ENCODE data around the gene DPYD.

Gene DPYD

DNA sequence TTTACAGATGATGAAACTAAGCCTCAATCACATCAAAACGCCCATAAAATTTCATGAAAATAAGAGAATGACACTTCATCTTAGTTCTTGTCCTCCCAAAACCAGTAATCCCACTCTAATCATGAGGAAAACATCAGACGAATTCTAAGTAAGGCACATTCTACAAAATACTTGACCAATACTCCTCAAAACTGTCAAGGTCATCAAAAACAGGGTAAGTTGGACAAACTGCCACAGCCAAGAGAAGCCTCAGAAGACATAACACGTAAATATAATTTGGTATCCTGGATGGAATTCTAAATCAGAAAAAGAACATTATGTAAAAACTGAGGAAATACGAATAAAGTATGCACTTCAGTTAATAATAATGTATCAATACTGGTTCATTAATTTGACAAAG is 128.2 kb downstream of the DPYD start:
- in situ Hi-C loops (cut with MboI; ENCODE audit: low sequenced_read_pairs), result no loop called here

DNA sequence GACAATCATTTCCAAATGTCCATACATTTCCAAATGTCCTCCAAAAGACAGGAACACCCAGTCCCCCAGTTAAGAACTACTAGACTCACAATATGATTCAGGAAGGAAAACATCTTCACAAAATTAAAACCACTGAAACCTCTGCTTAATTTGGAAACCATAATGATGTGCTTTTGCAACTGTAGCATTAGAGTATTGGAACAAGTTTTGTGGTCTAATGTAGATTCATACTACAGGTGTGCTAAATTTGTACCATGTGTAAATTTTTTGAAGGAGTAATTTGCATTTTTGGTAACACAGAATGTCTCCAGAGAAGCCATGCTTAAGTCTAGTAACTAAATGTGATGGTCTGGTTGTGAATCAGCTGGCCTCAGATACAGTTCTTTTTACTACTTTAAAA is 129.6 kb downstream of the DPYD start:
- in situ Hi-C loops (cut with MboI; ENCODE audit: low sequenced_read_pairs), result no loop called here

DNA sequence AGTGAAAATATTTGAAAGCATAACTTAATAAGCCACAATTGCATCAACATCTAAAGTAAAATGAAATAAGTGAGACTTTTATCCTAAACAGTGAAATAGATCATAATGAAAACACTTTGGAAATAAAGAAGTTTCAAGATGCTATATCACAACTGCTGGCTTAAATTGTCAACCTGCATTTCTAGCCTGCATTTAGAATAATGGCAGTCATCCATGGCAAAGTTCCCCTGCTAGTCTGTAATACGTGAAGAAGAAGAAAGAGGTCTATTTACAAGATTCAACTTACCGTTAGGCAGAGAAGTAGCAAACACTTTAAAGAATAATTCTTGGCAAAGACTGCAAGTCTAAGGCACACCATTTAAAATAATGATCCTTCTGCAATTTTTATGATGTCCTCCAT is 133.6 kb downstream of the DPYD start:
- in situ Hi-C loops (cut with MboI; ENCODE audit: low sequenced_read_pairs), result no loop called here

DNA sequence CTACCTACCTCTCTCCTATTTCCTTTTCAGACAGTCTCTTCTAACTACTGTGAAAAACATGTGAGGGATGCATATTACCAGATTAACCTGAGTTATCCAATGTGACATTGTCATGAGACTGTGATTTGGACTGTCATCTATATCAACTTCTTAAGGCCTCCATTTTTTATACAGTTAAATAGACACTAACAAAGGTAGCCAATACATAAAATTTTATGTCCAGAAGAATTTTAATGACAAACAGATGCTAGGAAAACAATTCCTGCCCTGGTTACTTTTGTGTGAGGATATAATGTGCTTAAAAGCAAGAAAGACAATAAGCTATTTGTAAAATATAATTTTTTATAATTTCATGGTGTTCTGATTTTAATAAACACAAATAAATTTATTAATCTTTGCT is 136.2 kb downstream of the DPYD start:
- in situ Hi-C loops (cut with MboI; ENCODE audit: low sequenced_read_pairs), result no loop called here

DNA sequence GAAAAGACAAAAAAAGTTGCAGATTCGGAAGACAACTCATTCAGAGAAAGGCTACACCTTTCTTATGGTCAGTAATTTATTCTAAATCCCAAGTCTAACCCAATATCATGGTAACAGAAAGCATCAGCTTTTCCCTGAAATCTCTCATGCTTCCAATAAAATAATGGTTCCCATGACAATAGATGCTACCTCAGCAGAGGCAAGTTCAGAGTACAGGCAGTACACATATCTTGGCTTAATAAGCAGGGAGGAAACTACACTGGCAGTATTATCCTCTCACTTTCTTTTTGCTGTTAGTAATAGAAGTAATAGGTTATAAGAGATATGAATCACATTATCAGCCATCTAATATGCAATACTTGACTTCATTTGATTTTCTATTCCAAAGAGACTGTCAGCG is 137.1 kb downstream of the DPYD start:
- in situ Hi-C loops (cut with MboI; ENCODE audit: low sequenced_read_pairs), result no loop called here

DNA sequence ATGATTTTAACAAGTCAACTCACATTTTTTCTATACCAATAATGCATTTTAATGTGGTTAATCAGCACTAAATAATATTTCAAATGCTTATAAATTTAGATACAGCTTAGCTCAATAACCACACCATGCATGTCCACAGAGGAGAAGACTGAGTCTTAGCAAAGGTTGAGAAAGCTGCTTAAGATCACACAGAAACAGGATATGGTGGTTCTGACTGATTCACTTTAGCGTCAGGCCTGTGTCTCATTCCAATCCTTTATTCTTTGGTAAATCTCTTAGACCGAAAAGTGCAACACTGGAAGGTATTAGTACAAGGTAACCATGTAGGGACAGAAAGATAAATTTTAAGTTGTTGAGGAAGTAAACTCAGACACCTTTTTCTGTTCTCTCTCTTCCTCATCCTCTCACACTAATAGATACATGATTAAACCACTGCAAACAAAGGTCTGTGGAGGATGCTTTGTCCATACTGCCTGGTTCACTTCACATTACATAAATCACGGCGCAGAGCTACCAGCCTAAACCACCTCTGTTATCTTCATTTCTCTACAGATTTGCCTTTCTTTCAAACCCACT is 139.0 kb downstream of the DPYD start:
- in situ Hi-C loops (cut with MboI; ENCODE audit: low sequenced_read_pairs), result no loop called here

DNA sequence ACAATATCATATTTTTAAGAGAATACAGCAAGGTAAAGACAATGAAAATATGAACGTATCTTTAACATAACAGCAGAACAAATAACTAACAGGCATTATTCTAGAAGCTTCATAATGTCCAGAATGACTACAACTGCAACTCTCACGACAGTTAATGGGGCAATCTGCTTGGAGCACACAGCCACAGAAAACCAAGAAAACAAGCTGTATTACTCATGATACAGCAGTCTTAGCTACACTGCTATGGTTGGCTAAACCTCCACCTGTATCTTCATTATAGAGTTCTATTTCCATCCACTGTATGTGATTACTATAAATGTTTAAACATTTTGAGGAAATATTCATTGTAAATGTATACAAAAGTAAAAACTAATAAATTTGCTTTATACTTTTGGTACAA is 139.9 kb downstream of the DPYD start:
- in situ Hi-C loops (cut with MboI; ENCODE audit: low sequenced_read_pairs), result no loop called here

DNA sequence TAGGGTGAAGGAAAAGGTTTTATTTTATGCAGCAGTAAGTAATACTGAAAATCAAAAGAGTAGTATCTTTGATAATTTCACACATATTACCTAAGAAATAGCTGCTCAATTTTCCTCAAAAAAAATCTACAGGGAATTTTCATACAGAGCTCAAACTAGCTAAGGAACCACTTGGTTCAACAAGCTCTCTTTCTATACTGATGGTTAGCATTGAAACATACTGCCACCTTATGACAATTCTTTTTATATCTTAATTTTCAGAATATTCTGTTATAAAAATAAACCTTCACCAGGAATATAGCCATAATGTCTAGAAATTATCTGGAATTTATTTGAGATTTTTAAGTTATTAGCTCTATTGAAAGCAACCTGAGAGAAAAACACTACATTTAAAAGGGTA is 142.1 kb downstream of the DPYD start:
- in situ Hi-C loops (cut with MboI; ENCODE audit: low sequenced_read_pairs), result no loop called here

DNA sequence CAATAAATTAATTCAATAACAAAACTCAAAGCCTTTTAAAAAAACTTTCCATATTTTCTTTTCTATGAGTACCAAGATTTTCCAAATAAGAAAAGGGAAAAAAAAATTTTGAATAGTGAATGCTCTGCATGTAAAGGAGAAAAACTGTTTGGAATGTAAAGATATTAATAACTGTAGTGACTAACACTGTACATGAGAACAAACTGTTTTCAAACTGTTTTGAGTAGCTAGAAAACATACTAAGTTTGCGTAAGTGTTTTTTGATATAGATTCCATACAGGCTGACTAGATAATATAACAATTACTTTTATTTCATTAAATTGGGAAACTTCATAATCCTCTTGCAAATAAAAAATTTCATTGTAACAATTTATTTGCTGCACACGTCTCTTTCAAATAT is 150.5 kb downstream of the DPYD start:
- in situ Hi-C loops (cut with MboI; ENCODE audit: low sequenced_read_pairs), result no loop called here

DNA sequence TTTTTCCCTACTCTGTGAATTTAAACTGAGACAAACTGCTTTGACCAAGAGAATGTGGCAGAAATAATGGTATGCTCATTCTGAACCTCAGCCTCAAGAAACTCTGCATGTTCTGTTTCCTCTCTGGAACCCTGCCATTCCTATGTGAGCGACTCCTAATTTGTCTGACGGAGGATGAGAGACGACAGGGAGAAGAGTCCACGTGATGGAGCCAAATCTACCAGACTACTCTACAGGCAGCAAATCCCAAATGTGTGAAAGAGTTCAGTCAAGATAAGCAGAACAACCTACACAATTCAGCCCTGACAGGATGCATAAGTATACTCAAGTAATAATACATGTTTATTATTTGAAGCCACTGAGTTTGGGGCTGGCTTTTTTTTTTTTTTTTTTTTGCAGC is 153.5 kb downstream of the DPYD start:
- in situ Hi-C loops (cut with MboI; ENCODE audit: low sequenced_read_pairs), result no loop called here

DNA sequence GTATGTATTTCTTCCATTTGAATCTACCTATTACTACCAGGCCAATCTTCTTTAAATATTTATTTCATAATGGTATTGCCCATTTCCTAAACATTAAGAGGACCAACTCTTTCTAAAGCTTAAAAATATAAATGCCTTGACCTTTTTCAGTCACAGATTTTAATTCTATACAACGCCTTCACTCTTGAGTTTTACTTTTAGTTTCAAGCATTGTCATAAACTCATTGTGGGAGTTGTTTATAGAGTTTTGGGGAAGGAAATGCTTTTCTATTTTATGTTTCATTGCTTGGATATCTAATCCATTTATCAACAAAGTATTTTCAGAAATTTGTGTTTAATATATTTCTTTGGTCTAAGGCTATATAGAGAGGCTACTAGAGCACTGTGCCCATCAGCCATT is 155.8 kb downstream of the DPYD start:
- in situ Hi-C loops (cut with MboI; ENCODE audit: low sequenced_read_pairs), result no loop called here

DNA sequence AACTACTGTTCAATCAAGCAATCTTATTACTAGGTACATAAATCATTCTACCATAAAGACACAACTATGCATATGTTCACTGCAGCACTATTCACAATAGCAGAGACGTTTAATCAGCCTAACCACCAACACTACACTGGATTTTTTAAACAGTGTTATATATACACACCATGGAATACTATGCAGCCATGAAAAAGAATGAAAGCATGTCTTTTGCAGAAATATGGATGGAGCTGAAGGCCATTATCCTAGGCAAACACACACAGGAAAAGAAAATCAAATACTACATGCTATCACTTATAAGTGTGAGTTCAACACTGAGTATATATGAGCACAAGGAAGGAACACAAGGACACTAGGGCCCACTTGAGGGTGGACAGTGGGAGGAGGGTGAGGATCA is 159.2 kb downstream of the DPYD start:
- in situ Hi-C loops (cut with MboI; ENCODE audit: low sequenced_read_pairs), result no loop called here

DNA sequence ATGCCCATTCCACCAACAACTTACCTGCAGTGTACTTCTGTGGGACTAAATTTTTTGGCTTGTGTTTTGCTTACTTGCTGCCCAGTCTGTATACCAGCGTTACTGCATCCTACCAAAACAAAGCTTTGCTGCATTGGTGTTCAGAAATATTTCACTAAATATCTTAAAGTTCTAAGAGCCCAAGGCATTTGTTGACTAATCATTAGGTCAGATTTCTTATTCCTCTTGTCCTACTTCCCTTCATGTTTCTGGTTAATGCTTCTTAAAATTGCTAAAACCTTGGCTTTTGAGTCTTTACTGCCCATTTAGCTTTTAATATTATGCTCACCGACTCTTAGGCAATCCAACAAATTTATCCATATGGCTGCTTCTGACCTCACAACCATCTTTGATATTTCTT is 161.8 kb downstream of the DPYD start:
- in situ Hi-C loops (cut with MboI; ENCODE audit: low sequenced_read_pairs), result no loop called here

DNA sequence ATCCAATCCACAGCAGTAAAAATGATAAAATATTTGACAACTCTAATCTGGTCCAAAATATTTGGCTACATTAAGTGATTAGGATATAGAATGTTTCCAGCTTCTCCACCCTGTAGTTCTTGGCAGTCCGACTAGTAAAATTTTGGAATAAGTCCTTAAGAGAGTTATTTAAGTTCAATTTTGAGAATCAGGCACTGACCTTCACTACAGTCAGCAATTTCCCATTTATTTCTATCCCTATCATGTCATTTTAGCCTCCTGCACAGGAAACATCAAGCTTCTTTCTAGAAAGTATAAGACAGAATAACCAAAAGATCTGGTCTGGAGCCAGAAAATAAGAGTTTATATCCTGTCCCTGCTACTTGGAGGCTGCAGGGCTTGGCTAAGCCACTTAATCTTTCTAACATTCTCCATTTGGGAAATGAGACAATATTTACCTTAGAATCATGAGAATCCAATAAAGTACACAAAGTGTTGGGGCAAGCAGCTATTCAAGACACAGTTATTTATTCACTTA is 162.2 kb downstream of the DPYD start:
- in situ Hi-C loops (cut with MboI; ENCODE audit: low sequenced_read_pairs), result no loop called here

DNA sequence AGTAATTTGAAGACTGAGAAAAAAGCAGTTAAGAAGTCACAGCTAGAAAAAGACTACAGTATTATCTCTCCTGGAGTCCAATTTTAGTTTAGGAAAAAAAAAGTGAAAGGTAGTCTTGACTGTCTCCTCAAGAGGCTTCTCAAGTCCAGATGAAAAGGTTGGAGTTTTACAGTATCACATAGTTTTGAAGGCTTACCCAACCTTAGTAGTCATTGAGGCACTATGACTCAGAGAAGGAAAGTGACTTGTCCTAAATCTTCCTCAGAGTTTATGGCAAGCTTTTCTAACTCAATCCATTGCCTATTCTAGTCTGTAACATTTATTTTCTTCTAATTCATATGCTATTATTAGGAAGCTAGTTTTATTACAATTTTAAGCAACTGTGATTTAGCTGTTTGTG is 174.9 kb downstream of the DPYD start:
- in situ Hi-C loops (cut with MboI; ENCODE audit: low sequenced_read_pairs), result no loop called here

DNA sequence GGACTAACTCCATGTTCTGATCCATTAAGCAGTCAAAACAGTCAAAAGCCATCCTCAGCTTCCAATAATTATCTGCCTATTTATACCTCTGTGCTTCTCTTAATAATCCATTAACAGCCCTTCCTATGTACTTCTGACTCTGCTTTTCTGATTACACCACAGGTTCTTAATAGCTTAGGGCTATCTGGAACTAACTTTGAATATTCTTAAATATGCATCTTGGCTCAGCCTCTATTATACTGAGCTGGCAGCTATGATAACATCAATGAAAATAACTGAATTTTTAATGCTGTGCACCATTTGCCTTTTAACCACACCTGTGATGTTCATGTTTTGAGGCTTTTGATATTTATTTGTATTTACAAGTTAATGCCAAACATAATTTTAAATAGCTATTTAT is 175.9 kb downstream of the DPYD start:
- in situ Hi-C loops (cut with MboI; ENCODE audit: low sequenced_read_pairs), result no loop called here

DNA sequence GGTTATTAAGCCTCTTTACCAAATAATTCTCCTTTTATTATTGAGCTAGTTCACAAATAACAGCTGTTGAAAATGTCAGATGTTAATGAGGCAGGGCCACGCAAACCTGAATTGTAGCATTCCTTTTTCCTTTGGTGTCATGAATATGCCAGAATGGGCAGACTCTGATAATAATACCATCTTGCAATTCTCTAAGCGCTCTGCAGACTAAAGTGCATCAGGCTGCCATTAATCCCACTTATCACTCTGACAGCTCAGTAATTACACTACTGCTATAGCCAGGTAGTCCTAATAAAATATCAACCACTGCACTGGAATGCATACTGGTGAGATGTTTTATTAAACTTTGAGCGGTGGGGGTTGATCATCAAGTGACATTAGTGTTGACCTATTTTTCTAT is 177.7 kb downstream of the DPYD start:
- in situ Hi-C loops (cut with MboI; ENCODE audit: low sequenced_read_pairs), result no loop called here

DNA sequence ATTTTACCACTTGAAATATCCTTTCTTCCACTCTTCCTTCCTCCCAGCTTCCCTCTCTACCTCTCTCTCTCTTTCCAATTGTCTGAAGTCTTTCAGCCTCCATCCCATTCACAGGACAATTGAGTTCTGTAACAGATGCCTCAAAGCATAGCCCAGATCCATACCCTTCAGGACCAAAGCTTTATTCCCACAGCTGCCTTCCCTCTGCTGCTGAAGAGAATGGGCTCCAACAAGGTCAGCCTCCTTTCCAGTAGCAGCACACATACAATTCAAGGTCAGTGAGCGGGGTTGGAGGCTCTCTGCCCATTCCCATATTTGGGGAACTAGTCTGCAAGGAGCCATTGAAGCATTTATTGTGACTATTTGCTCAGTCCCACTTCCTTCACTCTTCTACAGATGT is 179.9 kb downstream of the DPYD start:
- in situ Hi-C loops (cut with MboI; ENCODE audit: low sequenced_read_pairs), result no loop called here

DNA sequence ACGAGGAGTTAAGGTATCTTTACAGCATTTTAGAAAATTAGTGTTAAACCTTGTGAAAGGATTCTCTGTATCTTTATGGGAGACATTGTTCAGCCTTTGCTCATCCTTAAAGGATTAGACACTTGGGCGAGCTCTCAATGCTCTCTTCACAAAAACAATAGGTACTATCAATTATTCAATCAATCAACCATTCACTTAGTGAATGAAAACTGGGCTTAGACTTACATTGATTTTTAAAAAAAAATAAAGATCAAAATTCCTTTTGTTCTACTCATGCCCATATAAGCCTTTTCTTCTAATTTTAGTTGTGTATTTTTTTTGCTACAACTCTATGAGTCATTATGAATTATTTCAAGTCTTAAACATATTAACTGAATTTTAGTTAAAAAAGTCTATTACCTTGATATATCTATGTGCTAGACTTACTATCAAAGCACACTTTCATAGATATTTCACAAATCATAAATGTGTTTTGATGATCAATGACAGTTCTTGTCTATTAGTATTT is 181.2 kb downstream of the DPYD start:
- in situ Hi-C loops (cut with MboI; ENCODE audit: low sequenced_read_pairs), result no loop called here

DNA sequence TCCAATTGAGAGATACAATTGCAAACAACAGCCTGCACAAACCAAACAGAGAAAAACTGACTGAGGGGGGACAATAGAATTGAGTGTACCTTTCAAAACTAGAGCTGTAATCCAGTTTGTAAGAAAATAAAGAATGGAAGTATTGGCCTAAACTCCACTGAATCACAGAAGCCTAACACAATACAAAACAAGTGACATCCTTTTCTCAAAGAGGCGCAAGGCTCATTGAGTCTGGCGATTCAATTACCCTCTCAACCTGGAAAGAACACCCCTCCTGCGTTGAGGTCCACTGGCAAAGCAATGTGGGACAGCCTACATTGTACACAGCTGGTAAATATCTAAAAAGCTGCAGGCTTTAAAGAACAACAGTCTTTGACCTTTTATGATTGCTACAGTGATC is 182.6 kb downstream of the DPYD start:
- in situ Hi-C loops (cut with MboI; ENCODE audit: low sequenced_read_pairs), result no loop called here

DNA sequence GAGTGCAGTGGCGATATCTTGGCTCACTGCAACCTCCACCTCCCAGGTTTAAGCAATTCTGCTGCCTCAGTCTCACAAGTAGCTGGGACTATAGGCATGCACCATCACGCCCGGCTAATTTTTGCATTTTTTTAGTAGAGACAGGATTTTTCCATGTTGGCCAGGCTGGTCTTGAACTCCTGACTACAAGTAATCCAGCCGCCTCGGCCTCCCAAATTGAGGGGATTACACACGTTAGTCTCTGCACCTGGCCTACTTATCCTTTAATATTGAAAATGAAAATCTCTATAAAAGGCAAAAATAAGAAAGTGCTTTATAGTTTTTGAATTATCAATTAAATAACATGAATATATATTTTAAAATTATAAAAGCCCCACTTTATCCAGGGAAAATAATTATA is 190.6 kb downstream of the DPYD start:
- in situ Hi-C loops (cut with MboI; ENCODE audit: low sequenced_read_pairs), result no loop called here

DNA sequence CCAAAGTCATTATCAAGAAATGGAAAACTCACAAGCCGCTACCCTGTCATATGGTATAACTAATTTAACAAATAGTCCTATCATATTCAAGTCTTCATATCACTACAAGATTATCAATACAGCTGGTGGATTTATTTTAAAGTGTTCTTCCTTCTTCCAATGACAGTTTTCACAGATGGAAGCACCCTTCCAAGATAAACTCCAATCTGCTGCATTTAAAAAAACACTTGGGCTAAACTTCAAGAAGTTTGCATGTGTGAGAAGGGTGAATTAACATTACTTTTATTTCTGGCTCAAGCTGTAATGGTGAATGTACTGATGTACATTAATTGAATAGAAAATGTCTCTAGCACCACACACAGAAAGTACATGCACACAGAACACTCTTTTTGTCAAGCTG is 192.4 kb downstream of the DPYD start:
- in situ Hi-C loops (cut with MboI; ENCODE audit: low sequenced_read_pairs), result no loop called here

DNA sequence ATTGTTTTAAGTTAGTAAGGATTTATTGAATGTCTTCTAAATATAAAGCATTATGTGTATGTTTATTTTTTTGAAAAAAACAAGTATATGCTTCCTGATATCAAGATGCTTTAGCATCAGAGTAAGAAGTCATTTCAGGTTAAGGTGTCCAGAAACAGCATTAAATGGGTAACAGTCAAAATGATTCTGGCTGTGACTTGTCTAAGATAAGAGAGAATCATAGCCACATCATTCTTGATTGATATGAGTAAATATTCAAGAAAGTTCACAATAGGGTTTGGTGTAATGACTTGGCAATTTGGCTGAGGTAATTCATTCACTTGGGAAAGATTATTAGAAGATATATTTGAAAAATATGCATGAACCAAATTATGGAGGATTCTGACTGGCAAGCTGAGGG is 193.8 kb downstream of the DPYD start:
- in situ Hi-C loops (cut with MboI; ENCODE audit: low sequenced_read_pairs), result no loop called here

Data from hTERT RPE-1 (cell line).